Measurements from ENCODE around the gene GRM5.
A peak's percentile ranks its signal among the peaks of the same experiment; 100 is the strongest.
"Not testable (repeated sequence)": the region's sequence is repeated elsewhere in the genome, so short reads cannot be mapped to it uniquely, and the experiment has no call there.

Gene GRM5

DNA sequence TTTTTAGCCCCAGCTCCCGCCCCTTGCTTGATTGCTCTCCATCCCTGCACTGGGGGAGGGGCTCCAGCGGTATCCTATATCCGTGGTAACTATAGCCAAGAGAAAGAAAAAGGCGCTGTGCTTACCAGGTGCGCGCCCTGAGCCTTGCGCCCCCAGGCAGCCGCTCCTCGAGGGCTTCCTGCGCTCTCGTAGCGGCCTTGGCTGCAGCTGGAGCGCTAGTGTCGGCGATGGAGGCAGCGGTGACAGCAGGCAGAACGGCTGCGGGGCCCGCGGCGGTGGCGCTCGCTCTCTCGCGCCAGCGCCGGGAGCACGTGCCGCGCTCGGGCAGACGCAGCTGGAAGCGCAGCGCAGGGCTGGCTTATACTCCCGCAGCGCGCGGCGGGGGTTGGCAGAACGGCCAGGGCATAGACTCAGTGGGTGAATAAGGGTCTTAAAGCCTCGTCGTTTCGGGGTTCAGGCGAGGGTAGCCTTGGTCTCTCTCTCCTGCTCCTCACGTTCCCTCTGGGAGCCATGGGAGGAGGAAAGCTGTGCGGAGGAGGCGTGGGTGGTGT is at the start of gene GRM5:
TSS of gene GRM5 (minus strand) at position 332 of the 551 bp plus-strand sequence. CDS start 18,110 bp downstream, outside the sequence.
- not testable (repeated sequence) for DNase-seq

DNA sequence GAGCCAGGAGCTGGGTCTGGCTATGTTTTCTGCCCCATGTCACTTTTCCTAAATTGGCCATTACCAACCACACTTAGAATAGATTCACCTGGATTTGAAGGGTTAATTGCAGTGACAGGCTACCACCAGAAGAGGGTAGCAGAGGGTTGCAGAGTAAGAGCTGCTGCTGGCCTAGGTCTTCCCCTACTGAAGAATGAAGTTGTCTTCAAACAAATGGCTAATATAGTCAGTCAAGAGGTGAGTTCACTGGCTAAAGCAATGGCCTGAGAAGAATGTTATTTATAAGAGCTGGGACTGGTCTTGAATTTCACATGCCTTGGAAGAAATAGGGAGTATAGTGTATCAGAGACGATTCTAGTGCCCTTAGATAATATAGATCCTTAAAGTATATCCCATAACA is 32.2 kb upstream of the GRM5 start:
- peak; percentile 4 for DNase-seq

DNA sequence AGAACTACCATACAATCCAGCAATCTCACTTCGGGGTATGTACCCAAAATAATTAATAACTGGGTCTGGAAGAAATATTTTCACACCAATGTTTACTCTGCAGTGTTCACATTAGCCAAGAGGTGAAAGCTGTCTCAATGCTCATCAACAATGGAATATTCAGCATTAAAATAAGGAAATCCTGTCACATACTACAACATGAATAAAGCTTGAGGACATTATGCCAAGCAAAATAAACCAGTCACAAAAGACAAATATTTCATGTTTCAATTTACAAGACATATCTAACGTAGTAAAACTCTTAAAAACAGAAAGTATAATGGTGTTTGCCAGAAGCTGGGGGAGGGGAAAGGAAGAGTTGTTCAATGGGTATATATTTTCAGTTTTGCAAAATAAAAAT is 28.0 kb upstream of the GRM5 start:
- not testable (repeated sequence) for DNase-seq

DNA sequence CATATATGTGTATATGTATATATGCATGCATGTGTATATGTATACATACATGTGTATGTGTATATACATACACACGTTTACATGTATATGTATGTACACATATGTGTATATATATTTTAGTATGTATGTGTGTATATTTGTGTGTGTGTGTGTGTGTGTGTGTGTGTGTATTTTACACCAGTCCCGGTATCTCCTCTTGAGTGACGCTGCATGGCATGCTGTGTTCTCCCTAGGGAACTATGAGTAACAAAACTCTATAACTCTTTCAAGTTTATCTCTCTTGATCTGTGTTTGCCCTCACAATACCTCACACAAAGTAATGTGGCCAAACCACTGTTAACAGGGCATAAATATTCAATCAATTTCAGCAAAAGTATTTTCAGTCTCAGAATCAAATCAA is 19.2 kb upstream of the GRM5 start:
- not testable (repeated sequence) for DNase-seq

DNA sequence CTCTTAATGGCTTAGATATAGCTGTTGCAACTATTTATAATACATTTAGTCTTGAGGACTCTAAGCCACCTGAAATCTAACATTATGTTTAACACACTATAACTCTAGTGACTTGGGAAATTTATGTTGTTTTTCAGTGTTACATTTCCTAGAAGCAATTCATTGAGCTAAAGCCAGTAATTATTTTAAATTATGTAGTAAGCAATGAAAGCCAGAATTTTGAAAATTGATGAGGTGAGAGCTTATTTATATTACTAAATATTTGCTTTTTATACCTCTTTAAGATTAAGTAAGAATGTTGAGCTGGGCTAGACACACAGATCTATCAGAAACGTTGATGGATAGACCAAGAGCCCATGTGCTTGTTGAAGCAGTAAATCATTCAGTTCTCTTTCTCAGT is 5.1 kb upstream of the GRM5 start:
- DNase-seq: not testable (repeated sequence)

DNA sequence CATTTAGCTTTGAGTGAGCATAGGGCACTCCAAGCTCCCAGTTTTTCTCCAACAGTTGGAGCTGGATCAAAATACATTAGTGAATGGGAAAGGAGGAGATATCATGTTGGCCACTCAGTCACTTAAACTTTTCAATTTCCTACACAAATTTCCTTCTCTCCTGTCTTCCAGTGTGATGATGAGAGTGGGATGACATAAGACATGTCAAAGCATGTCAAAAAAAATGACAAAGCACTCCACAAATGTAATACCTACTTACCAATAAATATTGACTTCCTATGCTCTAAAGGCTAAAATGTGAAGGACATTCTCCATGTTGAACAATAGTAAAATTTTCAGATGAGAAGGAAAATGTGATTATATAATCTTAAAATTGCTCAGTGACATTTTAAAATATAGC is 1.5 kb upstream of the GRM5 start:
- no peak for DNase-seq

DNA sequence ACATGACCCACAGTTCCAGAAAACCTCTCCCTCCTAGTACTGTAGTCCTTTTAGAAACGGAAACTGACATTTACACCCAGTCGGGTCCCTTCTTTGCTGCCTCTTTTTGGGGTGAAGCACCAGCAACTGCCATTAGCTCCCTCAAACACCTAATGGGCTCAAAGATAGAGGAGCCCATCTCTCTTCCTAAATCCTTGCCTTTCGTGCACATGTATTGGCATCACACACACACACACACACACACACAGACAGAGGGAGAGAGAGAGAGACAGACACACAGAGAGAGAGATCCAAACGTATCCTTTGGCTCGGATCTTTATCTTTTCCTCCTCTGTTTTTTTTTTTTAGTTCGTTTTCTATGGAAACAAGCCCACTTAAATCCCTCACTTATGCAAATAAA is 716 bp downstream of the GRM5 start:
- DNase-seq: no peak

DNA sequence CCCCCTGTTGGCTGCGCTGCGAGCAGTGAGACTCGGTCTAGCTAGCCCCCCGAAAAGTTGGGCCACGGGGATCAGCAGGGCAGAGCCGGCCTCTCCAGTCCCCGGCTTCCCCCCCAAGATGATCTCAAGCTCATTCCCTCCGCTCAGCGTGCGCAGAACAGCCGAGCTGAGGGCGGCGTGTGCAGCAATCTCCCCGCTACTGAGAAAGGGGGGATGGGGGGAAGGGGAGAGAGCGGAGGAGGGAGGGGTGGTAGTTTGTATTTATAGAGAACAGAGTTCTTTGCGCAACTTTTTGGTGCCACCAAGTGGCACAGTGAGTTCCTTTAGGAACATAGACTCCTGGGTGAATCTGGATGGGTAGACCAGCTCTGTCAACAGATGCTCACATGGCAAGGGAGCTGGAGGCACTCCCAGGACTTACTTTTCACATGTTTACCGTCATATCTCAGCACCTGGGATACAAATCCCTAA is 2.3 kb downstream of the GRM5 start:
- DNase-seq: not testable (repeated sequence)

DNA sequence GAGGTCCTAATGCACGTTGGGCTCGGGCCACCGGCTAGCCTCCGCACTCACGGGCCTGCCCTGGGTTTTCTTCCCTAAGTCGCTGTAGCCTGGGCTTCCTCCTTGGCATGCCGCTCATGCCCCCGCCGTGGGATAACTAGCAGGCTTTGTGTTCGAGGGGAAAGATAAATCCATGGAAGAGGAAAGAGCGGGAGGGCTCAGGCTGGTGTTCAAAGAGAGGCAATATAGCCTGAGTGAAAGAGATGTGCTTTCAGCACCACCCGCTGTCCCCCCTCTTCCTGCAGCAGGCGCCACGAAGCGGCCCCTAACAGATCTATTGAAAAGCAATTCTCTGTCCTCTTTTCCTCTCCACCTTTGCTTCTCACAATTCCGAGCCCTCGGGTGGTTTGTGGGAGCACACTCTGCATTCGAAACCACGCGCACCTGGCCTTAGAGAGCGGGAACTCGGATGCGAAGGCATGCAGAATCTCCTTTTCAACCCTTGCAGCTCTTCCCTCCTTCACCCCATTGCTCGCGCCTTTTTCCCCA is 2.9 kb downstream of the GRM5 start:
- not testable (repeated sequence) for DNase-seq

DNA sequence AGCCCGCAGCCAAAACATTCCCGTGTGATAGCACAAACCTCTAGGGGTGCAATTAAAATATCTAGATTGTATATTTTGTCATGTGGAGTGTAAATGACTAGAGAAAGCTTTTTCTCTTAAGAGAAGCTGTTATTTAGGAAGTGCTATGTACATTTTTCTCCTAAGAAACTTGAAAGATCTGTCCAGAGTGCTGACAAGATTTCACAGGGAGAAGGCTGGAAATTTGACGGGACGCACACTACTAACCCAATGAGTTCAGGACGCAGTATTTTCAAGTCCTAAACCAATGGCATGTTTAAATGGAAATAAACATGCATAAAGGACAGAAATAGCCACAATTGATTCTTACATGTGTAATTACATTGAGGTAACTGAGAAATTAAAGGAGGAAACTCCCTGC is 3.9 kb downstream of the GRM5 start:
- not testable (repeated sequence) for DNase-seq

DNA sequence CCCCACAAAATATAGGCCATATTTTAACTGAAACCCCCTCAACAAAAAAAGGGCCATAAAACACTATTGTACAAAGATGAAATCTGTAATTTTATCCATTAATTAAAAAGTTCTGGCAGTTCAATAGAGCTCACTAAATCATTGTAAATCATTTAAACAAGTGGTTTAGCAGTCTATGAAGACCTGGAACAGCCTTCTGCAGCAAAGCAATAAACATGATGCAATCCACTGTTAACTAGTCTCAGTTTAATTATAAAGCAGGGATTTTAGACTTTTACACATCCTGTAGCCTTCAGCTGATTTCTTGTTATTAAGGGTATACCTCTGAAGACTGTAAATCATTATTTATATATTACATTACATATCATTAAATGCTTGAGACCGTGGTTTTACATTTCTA is 8.4 kb downstream of the GRM5 start:
- not testable (repeated sequence) for DNase-seq

DNA sequence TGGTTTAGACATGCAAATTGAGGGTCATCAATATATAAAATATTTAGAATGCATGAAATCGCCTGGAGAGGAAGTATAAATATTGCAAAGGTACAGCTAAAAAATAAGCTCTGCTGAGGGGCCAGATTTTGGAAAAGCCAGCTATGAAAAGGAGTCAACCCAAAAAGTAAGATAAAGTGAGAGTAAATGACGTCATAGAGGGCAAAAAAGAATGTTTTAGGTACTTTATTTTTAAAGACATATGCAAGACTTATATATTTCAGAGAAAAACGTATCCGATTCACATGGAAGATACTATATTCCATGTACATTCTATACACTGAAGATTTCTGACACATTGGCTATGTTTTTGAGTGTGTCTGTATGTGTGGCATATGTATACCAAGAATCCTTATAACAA is 13.6 kb downstream of the GRM5 start:
- DNase-seq: no peak

DNA sequence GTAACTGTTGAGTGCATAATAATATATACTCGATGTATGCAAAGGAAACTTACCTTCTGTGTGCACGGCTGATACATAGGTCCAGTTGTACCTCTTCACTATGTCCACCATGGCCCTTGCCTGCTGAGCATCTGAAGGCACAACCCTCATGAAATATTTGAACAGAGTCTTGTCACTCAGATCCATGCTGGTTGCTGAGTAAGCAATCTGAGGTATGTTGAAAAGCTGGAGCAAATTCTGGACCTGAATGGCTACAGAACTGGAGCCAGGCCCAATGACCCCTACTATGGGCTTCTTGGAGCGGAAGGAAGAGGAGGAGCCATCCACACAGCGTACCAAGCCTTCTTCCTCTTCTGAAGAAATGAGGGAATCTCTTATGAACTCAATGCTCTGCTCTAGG is 18.6 kb downstream of the GRM5 start:
- not testable (repeated sequence) for DNase-seq

DNA sequence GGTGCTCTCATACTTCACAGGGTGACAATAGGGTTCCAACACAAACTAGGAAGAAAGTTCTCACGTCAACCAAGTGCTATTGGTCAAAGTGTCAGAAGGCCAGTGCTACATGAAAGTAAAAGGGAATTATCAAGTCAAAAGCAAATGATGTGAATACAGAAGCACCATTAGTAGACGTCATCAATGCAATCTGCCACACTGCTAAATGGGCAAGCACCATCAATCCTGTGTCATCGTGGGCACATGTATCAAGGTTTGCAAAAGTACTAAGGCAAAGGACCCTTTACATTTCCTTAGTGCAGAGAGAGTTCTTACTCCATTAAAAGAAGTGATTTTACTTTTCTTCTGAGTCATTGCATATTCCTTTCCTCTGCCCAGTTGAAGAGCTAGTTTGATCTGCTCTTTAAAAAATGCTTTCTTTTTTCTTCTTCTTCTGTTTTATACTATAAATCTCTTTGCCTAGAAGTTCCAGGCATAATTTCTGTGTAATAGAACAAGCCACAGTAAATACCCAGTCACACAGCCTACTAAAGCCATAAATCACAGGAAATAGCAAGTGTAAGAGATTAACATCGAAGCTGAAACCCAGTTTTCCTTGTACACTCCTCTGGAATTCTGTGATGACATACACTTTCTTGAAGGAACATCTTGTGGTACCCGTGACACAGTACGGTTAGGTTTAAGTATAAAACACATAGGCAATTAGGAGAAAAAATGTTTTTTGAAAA is 21.8 kb downstream of the GRM5 start:
- not testable (repeated sequence) for DNase-seq

DNA sequence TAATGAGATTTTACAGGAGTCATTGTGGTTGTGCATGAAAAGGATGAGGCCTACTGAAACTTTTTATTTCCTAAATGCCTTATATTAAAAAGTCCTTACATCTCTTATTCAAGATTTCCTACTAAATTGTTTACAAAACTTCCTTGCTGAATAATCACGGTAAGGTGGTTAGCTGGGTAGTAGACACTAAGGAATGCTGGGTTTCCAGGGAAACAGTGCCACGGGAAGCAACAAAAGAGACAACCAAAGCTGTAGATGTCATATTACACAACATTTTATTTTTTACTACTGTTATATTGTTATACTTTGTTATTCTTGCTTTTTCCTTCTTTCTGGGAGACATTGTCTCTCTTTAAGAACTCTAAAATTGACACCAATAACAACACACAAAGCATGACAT is 36.1 kb downstream of the GRM5 start:
- not testable (repeated sequence) for DNase-seq

DNA sequence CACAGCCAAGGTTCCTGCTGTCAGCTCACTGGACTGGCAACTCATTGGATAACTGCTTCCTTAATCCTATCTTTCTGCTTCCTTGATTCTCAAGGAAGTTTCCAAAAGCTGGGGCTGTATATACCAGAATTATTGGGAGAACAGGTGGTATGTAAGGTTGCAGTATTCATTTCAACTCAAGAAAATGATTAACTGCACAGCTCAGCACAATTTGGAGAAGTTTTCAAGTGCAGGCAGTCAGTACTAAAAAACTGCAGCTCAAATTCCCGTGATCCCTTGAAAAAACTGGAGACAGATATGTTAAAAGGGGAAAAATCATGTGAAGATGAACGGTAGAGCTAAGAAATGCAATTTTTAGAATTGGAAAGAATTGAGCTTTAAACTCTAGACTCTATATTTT is 44.4 kb downstream of the GRM5 start:
- DNase-seq: no peak

DNA sequence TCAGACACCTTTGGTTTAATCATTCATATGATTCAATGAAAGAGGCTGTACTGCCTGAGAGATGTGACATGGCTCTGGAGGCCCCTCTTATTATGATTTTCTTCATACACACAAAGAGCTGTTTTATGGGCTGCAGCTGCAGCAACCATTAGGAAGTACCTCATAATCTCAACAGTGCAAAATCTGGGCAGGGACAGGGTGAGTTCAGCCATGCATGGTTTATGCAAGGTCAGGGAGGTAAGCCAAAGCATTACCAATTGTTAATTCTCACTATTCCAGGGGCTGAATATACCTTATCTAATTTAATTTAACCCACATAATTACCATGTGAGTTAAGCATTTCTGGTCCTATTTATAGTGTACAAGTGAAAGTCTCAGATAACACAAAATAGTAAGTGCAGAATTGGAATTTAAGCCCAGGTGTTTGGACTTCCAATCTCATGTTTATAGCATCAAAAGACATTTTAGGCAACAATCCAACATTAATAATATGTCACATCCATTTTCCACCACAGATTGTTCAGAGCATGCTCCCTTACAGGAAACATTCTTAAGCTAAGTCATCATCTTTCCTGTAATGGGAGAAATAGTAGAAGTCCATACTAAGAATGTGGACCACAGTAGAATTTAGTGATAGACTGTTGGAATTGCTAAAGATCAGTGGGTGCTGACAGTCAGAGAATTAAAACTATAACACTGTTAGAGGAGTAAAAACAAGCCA is 45.8 kb downstream of the GRM5 start:
- not testable (repeated sequence) for DNase-seq

DNA sequence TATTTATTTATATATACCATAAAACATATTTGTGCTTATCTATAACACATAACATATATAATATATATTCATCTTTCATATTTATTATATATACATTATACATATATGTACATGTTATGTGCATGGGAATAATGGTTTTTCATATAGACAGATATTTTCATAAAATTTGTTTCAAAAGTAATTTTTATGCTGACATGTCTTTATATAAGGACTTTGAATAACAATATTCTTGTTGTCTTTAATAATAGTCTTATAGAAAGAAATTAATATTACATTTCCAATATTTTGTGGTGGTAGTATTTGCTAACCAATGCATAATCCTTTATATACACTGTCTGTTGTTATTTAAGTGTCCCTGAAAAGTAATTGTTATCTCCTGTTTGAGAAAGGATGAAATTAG is 49.6 kb downstream of the GRM5 start:
- no peak for DNase-seq

DNA sequence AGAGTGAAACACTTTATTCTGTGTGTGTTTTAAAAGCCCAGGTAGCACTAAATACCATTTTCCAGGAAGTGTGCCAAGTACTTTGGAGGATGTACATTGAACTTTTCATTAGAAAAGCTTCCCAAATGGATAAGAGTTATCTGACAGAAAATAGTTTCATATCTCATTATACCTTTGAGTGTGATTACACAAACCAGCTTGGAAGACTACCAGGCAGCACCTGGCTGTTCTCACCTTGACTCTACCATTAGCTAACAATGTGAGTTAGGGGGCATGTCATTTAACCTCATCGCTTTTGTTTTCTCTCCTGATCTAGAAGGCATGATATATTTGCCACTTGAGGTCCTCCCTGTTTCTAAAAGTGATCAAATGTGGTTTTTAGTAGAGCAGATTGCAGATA is 50.2 kb downstream of the GRM5 start:
- no peak for DNase-seq

DNA sequence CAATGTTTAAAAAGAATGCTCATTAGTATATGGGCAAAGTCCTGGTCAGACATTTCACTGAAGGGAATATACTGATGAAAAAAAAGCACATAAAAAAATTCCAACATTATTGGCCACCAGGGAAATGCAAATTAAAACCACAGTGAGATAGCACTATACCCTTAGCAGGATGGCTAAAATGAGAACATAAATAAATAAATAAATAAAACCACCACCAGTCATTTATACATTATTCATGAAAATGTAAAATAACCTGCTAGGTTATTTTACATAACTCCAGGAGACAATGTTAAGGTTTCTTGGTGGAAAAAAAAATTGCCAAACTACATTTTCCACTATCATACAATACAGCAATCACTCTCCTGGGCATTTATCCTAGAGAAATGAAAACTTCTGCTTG is 64.9 kb downstream of the GRM5 start:
- not testable (repeated sequence) for DNase-seq

DNA sequence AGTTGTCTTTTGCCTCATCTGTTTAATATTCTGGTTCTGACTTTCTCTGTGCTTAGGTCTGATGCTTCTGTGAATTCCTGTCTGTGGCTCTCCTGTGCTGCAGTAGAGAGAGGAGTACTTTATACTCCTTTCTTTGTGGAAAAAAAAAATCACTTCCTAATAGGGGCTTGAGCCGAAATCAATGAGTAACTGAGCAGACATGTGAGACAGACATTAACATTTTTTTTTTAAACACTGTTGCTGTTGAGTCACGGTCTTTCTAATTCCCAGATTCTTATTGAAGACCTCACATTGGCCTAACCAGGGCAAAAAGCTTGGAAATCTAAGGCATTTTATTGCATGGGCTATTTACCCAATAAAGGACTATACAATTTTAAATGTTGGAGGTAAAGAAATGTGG is 86.1 kb downstream of the GRM5 start:
- no peak for DNase-seq

DNA sequence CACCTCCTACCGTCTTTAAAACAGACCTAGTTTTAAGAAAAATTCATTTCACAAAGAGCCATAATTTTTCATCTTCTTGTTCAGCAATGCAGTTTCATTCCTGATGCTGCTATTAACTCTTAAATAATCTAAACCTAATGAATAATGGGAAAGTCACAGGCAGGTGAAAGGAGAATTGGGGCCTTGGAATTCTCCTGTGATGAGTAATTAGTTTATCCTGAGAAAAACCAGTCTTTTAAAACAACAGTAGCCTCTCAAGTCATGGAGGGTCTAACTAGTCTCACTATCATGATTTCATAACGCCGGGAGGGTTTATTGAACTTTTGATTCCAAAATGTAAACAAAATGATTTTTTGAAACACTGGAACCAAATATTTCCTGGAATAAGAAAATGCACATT is 86.8 kb downstream of the GRM5 start:
- DNase-seq: not testable (repeated sequence)

DNA sequence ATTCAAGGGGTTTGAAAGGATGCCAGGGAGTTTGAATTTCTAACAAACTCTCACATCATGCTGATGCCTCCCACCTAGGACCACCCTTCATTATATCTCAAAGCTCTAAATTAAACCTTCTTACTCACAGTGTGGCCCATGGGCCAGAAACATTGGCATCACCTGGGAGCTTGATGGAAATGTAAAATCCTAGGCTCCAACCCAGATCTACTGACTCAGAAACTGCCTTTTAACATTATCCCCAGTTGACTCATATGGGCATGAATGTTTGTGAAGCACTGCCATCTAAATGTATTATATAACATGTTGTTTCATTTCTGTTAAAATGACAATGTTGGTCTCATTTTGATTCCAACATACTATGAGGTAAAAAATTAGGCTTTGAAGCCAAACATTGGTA is 90.3 kb downstream of the GRM5 start:
- DNase-seq: not testable (repeated sequence)

DNA sequence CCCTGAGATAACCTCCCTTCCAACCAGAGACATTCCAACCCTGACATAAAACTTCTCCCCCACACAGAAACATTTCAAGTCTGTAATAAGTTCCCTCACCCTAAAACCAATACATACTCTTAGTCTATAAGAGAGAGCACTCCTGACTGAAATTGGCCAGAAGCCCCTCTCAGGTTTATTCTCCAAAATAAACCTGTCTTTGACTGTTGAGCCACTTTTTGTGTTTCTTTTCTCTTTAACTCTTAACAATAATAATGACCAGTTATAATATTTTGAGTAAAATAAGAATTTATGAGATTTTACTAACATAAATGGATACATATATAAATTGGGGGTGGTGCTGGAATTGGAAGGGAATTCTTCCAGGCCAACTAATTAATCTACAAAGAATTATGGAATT is 93.6 kb downstream of the GRM5 start:
- DNase-seq: no peak
